H9 (cell line): ENCODE results near the gene ZMAT2. TPM values are rescaled to one million over a fixed set of nuclear protein-coding genes. Genes with fewer than 3 reads are reported as not detected.

Experiments used
- DNase-seq: peaks from one replicate; pipeline ENCODE4 v3.0.0-alpha.2; 2017
- H2AFZ ChIP-seq: one replicate; pipeline ENCODE4 v1.6.1; 2013; ENCODE audit warnings: mild to moderate bottlenecking, low read length, control low read depth, moderate library complexity
- H2AK5ac ChIP-seq: 2 replicates; pipeline ENCODE4 v1.6.1; 2013; ENCODE audit warnings: low read length, control low read depth, mixed read lengths; ENCODE audit not compliant: insufficient read length
- H2BK120ac ChIP-seq: one replicate; pipeline ENCODE4 v1.6.1; 2013; ENCODE audit warnings: low read depth, mild to moderate bottlenecking, low read length, control low read depth, inconsistent platforms; ENCODE audit not compliant: poor library complexity, severe bottlenecking
- H2BK12ac ChIP-seq: 2 replicates; pipeline ENCODE4 v1.6.1; 2013; ENCODE audit warnings: low read length, control low read depth, mixed read lengths, low read depth; ENCODE audit not compliant: insufficient read length
- H2BK15ac ChIP-seq: 2 replicates; pipeline ENCODE4 v1.6.1; 2013; ENCODE audit warnings: low read depth, low read length, control low read depth
- H2BK20ac ChIP-seq: one replicate; pipeline ENCODE4 v1.6.1; 2013; ENCODE audit warnings: low read depth, mild to moderate bottlenecking, low read length, control low read depth, inconsistent platforms; ENCODE audit not compliant: poor library complexity, severe bottlenecking
- H2BK5ac ChIP-seq: 2 replicates; pipeline ENCODE4 v1.6.1; 2013; ENCODE audit warnings: low read length, control low read depth, mixed read lengths; ENCODE audit not compliant: insufficient read length
- H3K14ac ChIP-seq: 2 replicates; pipeline ENCODE4 v1.6.1; 2013; ENCODE audit warnings: low read length, control low read depth; ENCODE audit not compliant: insufficient read depth
- H3K18ac ChIP-seq: 2 replicates; pipeline ENCODE4 v1.6.1; 2013; ENCODE audit warnings: low read depth, mild to moderate bottlenecking, mixed read lengths, low read length, control low read depth; ENCODE audit not compliant: insufficient read length
- H3K23ac ChIP-seq: 2 replicates; pipeline ENCODE4 v1.6.1; 2013; ENCODE audit warnings: low read length, control low read depth, mixed read lengths, low read depth; ENCODE audit not compliant: insufficient read length
- H3K23me2 ChIP-seq: 2 replicates; pipeline ENCODE4 v1.6.1; 2013; ENCODE audit warnings: low read depth, mild to moderate bottlenecking, mixed read lengths, low read length, control low read depth; ENCODE audit not compliant: insufficient read length, poor library complexity, severe bottlenecking
- H3K27ac ChIP-seq: 2 replicates; pipeline ENCODE4 v1.5.1; 2013; ENCODE audit warnings: low read length, control low read depth, mixed read lengths, low read depth; ENCODE audit not compliant: insufficient read length
- H3K27me3 ChIP-seq: 2 replicates; pipeline ENCODE4 v1.6.1; 2013; ENCODE audit warnings: low read length, control low read depth, inconsistent platforms; ENCODE audit not compliant: insufficient read depth
- H3K4ac ChIP-seq: 2 replicates; pipeline ENCODE4 v1.6.1; 2013; ENCODE audit warnings: low read depth, mild to moderate bottlenecking, control low read depth, inconsistent platforms, low read length, moderate library complexity
- H3K4me1 ChIP-seq: 2 replicates; pipeline ENCODE4 v1.6.1; 2013; ENCODE audit warnings: low read length, control low read depth, inconsistent platforms; ENCODE audit not compliant: insufficient read depth
- H3K4me2 ChIP-seq: 2 replicates; pipeline ENCODE4 v1.6.1; 2013; ENCODE audit warnings: low read length, control low read depth, mixed read lengths; ENCODE audit not compliant: insufficient read length, insufficient read depth
- H3K56ac ChIP-seq: 2 replicates; pipeline ENCODE4 v1.6.1; 2013; ENCODE audit warnings: low read depth, mild to moderate bottlenecking, mixed read lengths, low read length, control low read depth; ENCODE audit not compliant: insufficient read length
- H3K79me1 ChIP-seq: 2 replicates; pipeline ENCODE4 v1.6.1; 2013; ENCODE audit warnings: low read depth, mild to moderate bottlenecking, moderate library complexity, low read length, control low read depth, inconsistent platforms; ENCODE audit not compliant: insufficient read depth, poor library complexity, severe bottlenecking
- H3K79me2 ChIP-seq: 2 replicates; pipeline ENCODE4 v1.6.1; 2013; ENCODE audit warnings: low read length, control low read depth, inconsistent platforms; ENCODE audit not compliant: insufficient read depth
- H3K9ac ChIP-seq: 2 replicates; pipeline ENCODE4 v1.6.1; 2013; ENCODE audit warnings: low read length, control low read depth, mixed read lengths; ENCODE audit not compliant: insufficient read length; ENCODE audit errors: extremely low read depth
- H3K9me3 ChIP-seq: one replicate; pipeline ENCODE4 v1.6.1; 2013; ENCODE audit warnings: low read depth, low read length, inconsistent platforms; ENCODE audit not compliant: control insufficient read depth
- H3T11ph ChIP-seq: one replicate; pipeline ENCODE4 v1.6.1; 2013; ENCODE audit warnings: mild to moderate bottlenecking, low read length, control low read depth, inconsistent platforms
- H4K20me1 ChIP-seq: one replicate; pipeline ENCODE4 v1.6.1; 2013; ENCODE audit not compliant: control insufficient read depth, insufficient read length, insufficient read depth
- H4K5ac ChIP-seq: 2 replicates; pipeline ENCODE4 v1.6.1; 2013; ENCODE audit warnings: low read depth, mild to moderate bottlenecking, mixed read lengths, low read length, control low read depth; ENCODE audit not compliant: insufficient read length
- H4K8ac ChIP-seq: replicated peaks from 2 replicates; pipeline ENCODE4 v1.6.1; 2013; ENCODE audit warnings: low read length, control low read depth, mixed read lengths, low read depth; ENCODE audit not compliant: insufficient read length
- H4K91ac ChIP-seq: 2 replicates; pipeline ENCODE4 v1.6.1; 2013; ENCODE audit warnings: low read depth, mild to moderate bottlenecking, moderate library complexity, mixed read lengths, low read length, control low read depth; ENCODE audit not compliant: insufficient read length
- H3K27ac Mint-ChIP-seq, 3 experiments: 2 replicates in 2 of 3; 3 replicates in 1 of 3; pipeline ENCODE4 v1.8.0; 2020 to 2021; ENCODE audit warnings: mixed read lengths in 3 of 3, mild to moderate bottlenecking in 1 of 3, moderate library complexity in 1 of 3
- H3K27me3 Mint-ChIP-seq: 2 replicates; pipeline ENCODE4 v1.8.0; 2021; ENCODE audit warnings: low read depth, mild to moderate bottlenecking, moderate library complexity, mixed read lengths
- H3K36me3 Mint-ChIP-seq, 3 experiments: 2 replicates in 2 of 3; 3 replicates in 1 of 3; pipeline ENCODE4 v1.8.0; 2020 to 2021; ENCODE audit warnings: low read depth in 3 of 3, mixed read lengths in 3 of 3; ENCODE audit not compliant: insufficient read depth in 1 of 3
- H3K4me1 Mint-ChIP-seq, 2 experiments: 2 replicates each; pipeline ENCODE4 v1.8.0; 2020; ENCODE audit warnings: mixed read lengths in 2 of 2
- H3K4me3 Mint-ChIP-seq, 2 experiments: 2 replicates in 1 of 2; 3 replicates in 1 of 2; pipeline ENCODE4 v1.8.0; 2020 to 2021; ENCODE audit warnings: mild to moderate bottlenecking in 2 of 2, mixed read lengths in 2 of 2, moderate library complexity in 1 of 2
- H3K9me3 Mint-ChIP-seq, 2 experiments: 2 replicates in 1 of 2; 3 replicates in 1 of 2; pipeline ENCODE4 v1.8.0; 2020; ENCODE audit warnings: mild to moderate bottlenecking in 2 of 2, mixed read lengths in 2 of 2, moderate library complexity in 1 of 2
- CTCF ChIP-seq: fragments of 200-600 bp; sonication (generic); conservative IDR thresholded peaks from 3 replicates; pipeline ENCODE4 v1.8.0; 2021; ENCODE audit warnings: antibody characterized with exemption, mild to moderate bottlenecking
- WGBS: extraction: QIAGEN DNeasy Blood & Tissue Kit; methylation state at CpG from one replicate; pipeline ENCODE4 v1.1.7; 2013; ENCODE audit warnings: missing lambda C conversion rate, low lambda C conversion rate, mixed read lengths; ENCODE audit not compliant: insufficient read length; ENCODE audit errors: extremely low coverage; 5-methylcytosine and 5-hydroxymethylcytosine counted together
- total RNA-seq: library from RNA; stranded (reverse); gene quantifications from 2 replicates; pipeline ENCODE4 v1.2.1, GENCODE V29; 2021

Gene ZMAT2
- total RNA-seq, 1 experiment from 2014 or later, result 61.8 TPM

GRCh38 chr5:140733098-140733497 is 32.9 kb downstream of the ZMAT2 start:
- Mint-ChIP-seq H3K9me3 (peaks cover 19 to 23% of the 10 kb centered on the region in 2 experiments), H3K4me1 (no peaks in the 10 kb centered on the region), H3K27ac (no peak overlapping the region), H3K27me3 (peaks cover 16% of the 10 kb centered on the region), H3K4me3 (no peak overlapping the region), H3K36me3 (no peaks in the 10 kb centered on the region)
- Histone ChIP-seq H2BK15ac (no peak overlapping the region), H2AFZ (no peak overlapping the region), H3K4ac (no peak overlapping the region), H3K79me1 (no peaks in the 10 kb centered on the region), H2BK5ac (no peak overlapping the region), H2AK5ac (no peak overlapping the region), H3K27me3 (no peaks in the 10 kb centered on the region), H3K14ac (no peak overlapping the region), H4K8ac (no peak overlapping the region), H4K91ac (no peak overlapping the region), H3K4me2 (no peak overlapping the region), H2BK12ac (no peak overlapping the region), H2BK120ac (no peak overlapping the region), H3K27ac (no peak overlapping the region), H3T11ph (no peak overlapping the region), H2BK20ac (no peak overlapping the region), H4K5ac (no peak overlapping the region), H3K23me2 (no peaks in the 10 kb centered on the region), H3K56ac (no peak overlapping the region), H3K4me1 (no peaks in the 10 kb centered on the region), H3K23ac (no peak overlapping the region), H4K20me1 (no peaks in the 10 kb centered on the region), H3K9ac (no peak overlapping the region), H3K79me2 (no peaks in the 10 kb centered on the region), H3K18ac (no peak overlapping the region), H3K9me3 (no peaks in the 10 kb centered on the region)
- no peak for TF ChIP-seq CTCF
- DNase-seq, result no peak
- WGBS, result no CpG with 5 or more reads among the region's 4 CpGs
